IPS DF 6.9 (cell line): ENCODE data around the gene ZNF319.

Source experiments
- DNase-seq: peaks from one replicate; pipeline ENCODE4 v3.0.0-alpha.2; 2013; ENCODE audit warnings: low read depth, low spot score
- H3K27ac ChIP-seq: one replicate; pipeline ENCODE4 v1.5.1; 2013; ENCODE audit warnings: low read length, control low read depth
- H3K27me3 ChIP-seq: 2 replicates; pipeline ENCODE4 v1.6.1; 2013; ENCODE audit warnings: mild to moderate bottlenecking, low read length; ENCODE audit not compliant: control insufficient read depth, insufficient read depth
- H3K36me3 ChIP-seq: 2 replicates; pipeline ENCODE4 v1.6.1; 2013; ENCODE audit warnings: low read length; ENCODE audit not compliant: control insufficient read depth, insufficient read depth
- H3K4me1 ChIP-seq: 2 replicates; pipeline ENCODE4 v1.6.1; 2013; ENCODE audit warnings: low read length; ENCODE audit not compliant: control insufficient read depth, insufficient read depth
- H3K4me3 ChIP-seq: 2 replicates; pipeline ENCODE4 v1.5.1; 2013; ENCODE audit warnings: mild to moderate bottlenecking, low read length
- H3K9me3 ChIP-seq: 2 replicates; pipeline ENCODE4 v1.6.1; 2013; ENCODE audit warnings: low read length, inconsistent platforms; ENCODE audit not compliant: control insufficient read depth, insufficient read depth
- WGBS: extraction: QIAGEN DNeasy Blood & Tissue Kit; methylation state at CpG from one replicate; pipeline ENCODE4 v1.1.7; 2013; ENCODE audit warnings: mixed read lengths, missing lambda C conversion rate; ENCODE audit not compliant: insufficient read length, insufficient coverage; 5-methylcytosine and 5-hydroxymethylcytosine counted together

Gene ZNF319

DNA sequence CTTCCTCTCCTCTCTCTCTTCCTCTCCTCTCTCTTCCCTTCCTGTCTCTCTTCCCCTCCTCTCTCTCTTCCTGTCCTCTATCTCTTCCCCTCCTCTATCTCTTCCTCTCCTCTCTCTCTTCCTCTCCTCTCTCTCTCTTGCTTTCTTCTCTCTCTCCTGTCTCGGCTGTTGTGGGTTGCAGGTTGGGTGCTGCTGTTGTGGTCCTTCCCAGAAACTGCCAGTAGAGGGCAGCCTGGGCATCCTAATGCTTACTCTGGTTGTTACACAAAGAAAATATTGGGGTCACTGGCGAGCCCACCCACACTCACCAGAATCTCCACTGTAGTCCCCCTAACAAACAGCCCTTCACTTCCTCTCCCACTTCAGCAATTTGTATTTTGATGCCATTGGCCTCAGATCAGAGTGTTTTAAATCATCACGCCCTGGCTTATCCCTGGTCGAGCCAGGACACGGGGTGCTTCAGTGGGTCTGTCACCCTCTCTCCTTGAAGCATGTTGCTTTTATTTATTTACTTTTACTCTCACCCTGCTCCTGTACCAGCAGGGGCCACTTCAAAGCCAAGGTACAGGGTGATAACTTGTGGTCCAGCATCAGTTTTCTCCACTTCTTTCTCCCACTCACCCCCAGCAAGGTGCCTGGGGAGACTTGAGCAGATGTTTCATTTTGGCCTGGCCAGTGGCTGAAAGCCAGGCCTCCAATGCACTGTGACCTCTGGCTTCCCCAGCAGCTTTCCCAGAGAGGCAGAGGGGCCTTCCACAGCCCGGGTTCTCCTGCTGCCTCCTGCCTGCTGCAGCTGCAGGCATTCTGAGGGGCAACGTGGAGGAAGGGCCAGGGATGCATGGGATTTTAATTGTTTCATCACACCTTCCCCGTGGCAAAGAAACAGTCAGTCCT lies 20.4 kb upstream of the ZNF319 start:
- no peak overlapping the region for H3K27ac ChIP-seq
- no peaks in the 10 kb centered on the region; the same call in 1 of the 2 replicates for H3K4me1 ChIP-seq
- H3K36me3 ChIP-seq = peaks cover 4% of the 10 kb centered on the region; the same call in 1 of the 2 replicates
- no peak overlapping the region for H3K4me3 ChIP-seq
- no CpG with 5 or more reads among the region's 8 CpGs for WGBS
- H3K9me3 ChIP-seq = no peaks in the 10 kb centered on the region
- no peak for DNase-seq
- H3K27me3 ChIP-seq = no peaks in the 10 kb centered on the region

DNA sequence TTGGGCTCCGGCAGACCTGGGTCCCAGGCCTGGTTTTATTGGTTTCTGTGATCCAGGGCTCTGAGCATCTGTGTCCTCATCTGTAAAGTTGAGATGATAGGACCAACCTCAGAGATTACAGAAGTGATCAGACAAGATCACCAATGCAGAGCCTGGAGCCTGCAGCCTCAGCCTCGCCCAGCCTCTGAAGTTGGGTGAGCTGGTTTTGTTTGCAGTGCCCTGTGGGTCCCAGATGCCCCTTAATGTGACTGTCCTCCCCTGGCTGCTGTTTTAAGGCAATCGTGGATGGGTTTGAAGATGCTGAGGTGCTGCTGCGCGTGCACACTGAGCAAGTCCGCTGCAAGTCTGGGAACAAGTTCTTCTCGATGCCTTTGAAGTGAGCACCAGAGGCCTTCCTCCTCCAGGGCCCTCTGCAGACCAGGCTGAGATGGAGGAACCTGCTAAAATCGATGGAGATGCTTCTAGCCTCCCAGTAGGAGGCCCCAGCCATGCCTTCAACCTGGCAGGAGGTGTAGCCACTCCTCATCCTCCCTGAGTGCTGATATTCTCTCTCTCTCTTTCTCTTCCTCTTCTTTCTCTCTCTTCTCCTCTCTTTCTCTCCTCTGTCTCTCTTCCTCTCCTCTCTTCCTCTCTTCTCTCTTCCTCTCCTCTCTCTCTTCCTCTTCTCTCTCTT lies 19.5 kb upstream of the ZNF319 start:
- H3K4me1 ChIP-seq = no peaks in the 10 kb centered on the region; the same call in 1 of the 2 replicates
- H3K9me3 ChIP-seq = no peaks in the 10 kb centered on the region
- peaks cover 4% of the 10 kb centered on the region; the same call in 1 of the 2 replicates for H3K36me3 ChIP-seq
- no peak overlapping the region for H3K27ac ChIP-seq
- H3K27me3 ChIP-seq = no peaks in the 10 kb centered on the region
- WGBS = no CpG with 5 or more reads among the region's 8 CpGs
- no peak for DNase-seq
- H3K4me3 ChIP-seq = no peak overlapping the region

DNA sequence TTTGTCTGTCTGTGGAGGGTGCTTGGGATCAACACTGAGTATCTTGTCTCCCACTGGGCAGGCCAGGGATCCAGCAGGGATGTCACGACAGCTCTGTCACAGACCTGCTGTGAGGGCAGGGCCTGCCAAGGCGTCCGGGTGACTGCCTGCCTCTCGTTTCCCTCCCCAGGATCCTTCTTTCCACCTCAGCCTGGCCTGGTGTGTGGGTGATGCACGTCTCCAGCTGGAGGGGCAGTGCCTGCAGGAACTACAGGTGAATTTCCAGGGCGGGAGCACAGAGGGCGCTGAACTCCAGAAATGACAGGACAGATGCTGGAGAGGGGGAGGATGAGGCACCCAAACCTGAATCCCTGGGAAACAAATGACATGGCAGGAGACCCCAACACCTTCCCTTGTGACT lies 18.3 kb upstream of the ZNF319 start:
- DNase-seq = no peak
- Histone ChIP-seq H3K4me3 (no peak overlapping the region), H3K27me3 (no peaks in the 10 kb centered on the region), H3K36me3 (peaks cover 4% of the 10 kb centered on the region; the same call in 1 of the 2 replicates), H3K27ac (no peak overlapping the region), H3K4me1 (no peaks in the 10 kb centered on the region; the same call in 1 of the 2 replicates), H3K9me3 (no peaks in the 10 kb centered on the region)
- no CpG with 5 or more reads among the region's 7 CpGs for WGBS

DNA sequence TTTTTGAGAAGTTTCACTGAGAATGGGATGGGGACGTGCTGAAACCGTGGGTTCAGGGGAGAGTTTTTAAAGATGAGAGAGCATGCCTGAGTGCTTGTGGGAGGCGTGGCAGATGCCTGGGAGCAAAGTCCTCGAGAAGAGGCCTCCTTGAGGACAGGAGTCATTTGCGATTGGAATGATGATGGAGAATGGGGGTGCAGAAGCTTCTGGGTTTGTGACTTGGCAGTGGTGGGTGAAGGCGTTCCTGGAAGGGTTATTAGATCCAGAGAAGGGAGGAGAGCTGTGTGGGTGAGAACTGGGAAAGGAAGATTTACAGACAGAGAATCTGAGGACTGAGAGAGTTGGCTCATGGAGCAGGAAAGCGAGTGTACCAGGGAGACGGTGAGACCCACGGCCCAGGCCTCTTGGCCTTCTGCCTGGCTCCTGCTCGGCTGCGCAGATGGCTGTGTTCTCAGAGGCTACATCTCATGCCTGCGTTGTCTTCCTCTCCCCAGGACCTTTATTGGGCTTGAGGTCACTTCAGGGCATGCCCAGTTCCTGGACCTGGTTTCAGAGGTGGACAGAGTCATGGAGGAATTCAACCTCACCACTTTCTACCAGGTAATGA lies 16.5 kb upstream of the ZNF319 start:
- no peak overlapping the region for H3K27ac ChIP-seq
- H3K4me3 ChIP-seq = no peak overlapping the region
- H3K4me1 ChIP-seq = no peaks in the 10 kb centered on the region
- peaks cover 4% of the 10 kb centered on the region; the same call in 1 of the 2 replicates for H3K36me3 ChIP-seq
- H3K27me3 ChIP-seq = no peaks in the 10 kb centered on the region
- WGBS = no CpG with 5 or more reads among the region's 12 CpGs
- no peak for DNase-seq
- H3K9me3 ChIP-seq = no peaks in the 10 kb centered on the region

DNA sequence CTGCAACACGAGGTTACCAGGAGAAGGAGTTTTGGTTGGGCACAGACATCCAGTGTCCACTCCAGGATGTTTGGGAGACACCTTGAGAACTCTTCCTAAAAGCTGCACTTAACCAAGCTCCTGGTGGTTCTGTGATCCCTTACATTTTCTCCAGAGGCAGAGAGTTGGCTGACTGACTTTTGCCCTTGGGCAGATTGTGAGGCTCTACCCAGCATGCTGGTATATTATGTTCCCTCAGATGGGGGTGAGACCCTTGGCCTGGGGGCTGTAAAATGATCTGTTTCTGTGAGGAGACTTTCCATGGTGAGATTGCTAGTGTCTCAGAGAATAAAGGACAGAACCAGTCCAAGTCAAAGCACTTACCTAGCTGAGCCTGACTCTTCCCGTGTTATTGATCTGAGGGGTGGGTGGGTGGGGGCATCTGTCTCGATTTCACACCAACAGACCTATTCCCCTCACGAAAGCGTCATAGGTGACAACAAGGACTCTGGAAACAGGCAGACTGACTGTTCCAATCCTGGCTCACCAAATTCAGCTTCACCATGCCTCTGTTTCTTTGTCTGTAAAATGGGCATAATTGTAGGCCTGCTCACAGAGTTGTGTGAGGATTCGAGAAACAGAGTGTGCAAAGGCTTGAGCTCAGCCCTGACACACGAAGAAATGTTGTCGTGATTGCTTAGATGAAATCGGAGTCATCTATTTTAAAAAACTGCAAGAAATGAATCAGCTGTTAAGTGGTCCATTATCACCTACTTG lies 12.9 kb upstream of the ZNF319 start:
- Histone ChIP-seq H3K36me3 (peaks cover 6% of the 10 kb centered on the region; the same call in 1 of the 2 replicates), H3K27ac (no peak overlapping the region), H3K27me3 (no peaks in the 10 kb centered on the region), H3K4me3 (no peak overlapping the region), H3K9me3 (peaks cover 2% of the 10 kb centered on the region; the same call in 1 of the 2 replicates), H3K4me1 (peaks cover 3% of the 10 kb centered on the region; the same call in 1 of the 2 replicates)
- DNase-seq = no peak
- no CpG with 5 or more reads among the region's 9 CpGs for WGBS

DNA sequence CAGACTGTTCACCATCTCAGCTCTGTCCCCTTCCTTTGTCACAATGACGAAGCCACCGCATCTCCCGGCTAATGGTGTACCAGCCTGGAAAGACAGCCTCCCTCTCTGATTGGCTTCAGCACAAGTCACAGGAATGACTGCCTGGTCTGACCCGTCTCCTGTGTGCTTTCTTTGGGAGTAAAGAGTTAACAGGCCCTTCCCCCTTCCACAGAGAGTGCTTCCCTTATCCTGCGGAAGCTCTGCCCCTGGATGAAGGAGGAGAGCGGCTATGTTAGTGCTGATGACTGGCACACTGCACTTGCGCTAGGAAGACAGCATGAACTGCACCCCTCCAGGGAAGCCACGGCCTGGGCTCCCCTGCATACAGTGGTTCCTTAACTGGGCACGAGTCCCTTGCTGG lies 12.0 kb upstream of the ZNF319 start:
- Histone ChIP-seq H3K27me3 (no peaks in the 10 kb centered on the region), H3K4me1 (peaks cover 3% of the 10 kb centered on the region; the same call in 1 of the 2 replicates), H3K27ac (no peak overlapping the region), H3K4me3 (no peak overlapping the region), H3K36me3 (peaks cover 6% of the 10 kb centered on the region; the same call in 1 of the 2 replicates), H3K9me3 (peaks cover 2% of the 10 kb centered on the region; the same call in 1 of the 2 replicates)
- DNase-seq = no peak
- no CpG with 5 or more reads among the region's 9 CpGs for WGBS

DNA sequence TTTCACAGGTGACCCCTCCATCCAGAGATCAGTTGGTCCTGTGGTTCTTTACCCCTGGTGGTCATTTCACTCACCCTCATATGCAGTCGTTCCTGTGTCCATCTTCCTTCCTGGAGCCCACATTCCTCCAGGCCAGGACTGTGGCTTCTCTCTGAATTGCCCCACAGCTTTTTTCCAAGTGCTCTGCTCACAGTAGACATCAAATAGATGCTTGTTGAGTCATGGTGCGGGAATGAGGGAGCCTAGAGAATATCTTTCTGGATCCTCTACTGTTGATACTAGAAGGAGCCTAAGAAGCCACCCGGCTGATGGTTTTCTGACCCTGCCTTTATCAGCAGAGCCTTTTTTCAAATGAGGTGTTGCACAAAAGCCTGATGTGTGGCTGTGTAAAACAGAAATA lies 11.2 kb upstream of the ZNF319 start:
- DNase-seq = no peak
- peaks cover 3% of the 10 kb centered on the region; the same call in 1 of the 2 replicates for H3K4me1 ChIP-seq
- H3K36me3 ChIP-seq = peaks cover 6% of the 10 kb centered on the region; the same call in 1 of the 2 replicates
- no peaks in the 10 kb centered on the region for H3K27me3 ChIP-seq
- H3K27ac ChIP-seq = no peak overlapping the region
- H3K4me3 ChIP-seq = no peak overlapping the region
- H3K9me3 ChIP-seq = peaks cover 2% of the 10 kb centered on the region; the same call in 1 of the 2 replicates
- no CpG with 5 or more reads among the region's 3 CpGs for WGBS

DNA sequence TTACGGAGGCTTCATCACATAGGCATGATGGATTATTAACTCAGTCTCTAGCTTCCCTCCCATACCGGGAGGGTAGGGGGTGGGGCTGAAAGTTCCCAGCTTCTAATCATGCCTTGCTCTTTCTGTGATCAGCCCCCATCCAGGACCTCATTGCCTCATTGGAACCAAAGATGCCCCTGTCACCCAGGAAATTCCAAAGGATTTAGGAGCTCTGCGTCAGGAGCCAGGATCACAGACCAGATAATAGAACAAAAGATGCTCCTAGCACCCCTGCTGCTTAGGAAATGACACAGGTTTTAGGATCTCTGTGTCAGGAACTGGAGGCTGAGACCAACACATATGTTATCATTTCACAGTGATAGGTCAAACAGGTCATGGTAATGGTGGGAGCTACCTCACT lies 10.4 kb upstream of the ZNF319 start:
- DNase-seq = no peak
- no peak overlapping the region for H3K4me3 ChIP-seq
- WGBS = no CpG with 5 or more reads among the region's 3 CpGs
- no peak overlapping the region for H3K27ac ChIP-seq
- no peaks in the 10 kb centered on the region for H3K27me3 ChIP-seq
- peaks cover 6% of the 10 kb centered on the region; the same call in 1 of the 2 replicates for H3K36me3 ChIP-seq
- peaks cover 2% of the 10 kb centered on the region; the same call in 1 of the 2 replicates for H3K9me3 ChIP-seq
- H3K4me1 ChIP-seq = peaks cover 3% of the 10 kb centered on the region; the same call in 1 of the 2 replicates

DNA sequence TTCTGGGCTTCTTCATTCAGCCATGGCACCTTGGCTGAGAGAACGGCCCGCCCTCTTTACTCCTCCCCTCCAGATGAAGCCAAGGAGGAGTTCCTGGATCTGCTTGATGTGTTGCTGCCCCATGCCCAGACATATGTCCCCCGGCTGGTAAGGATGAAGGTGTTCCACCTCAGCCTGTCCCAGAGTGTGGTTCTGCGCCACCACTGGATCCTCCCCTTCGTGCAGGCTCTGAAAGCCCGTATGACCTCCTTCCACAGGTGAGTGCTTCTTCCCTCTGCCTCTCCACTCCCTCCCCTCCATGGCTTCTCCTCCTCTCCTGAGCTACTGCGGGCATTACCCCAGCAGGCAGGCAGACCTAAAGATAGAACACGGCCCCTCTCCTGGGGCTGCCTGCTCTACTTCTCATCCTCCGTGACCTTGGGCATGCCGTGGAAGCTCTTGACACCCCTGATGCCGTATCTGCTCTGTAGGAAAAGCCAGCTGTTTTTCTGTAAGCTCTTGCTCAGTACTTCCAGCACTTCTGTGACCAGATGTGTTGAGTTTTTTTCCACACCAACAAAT lies 9.5 kb upstream of the ZNF319 start:
- peaks cover 2% of the 10 kb centered on the region; the same call in 1 of the 2 replicates for H3K9me3 ChIP-seq
- WGBS = no CpG with 5 or more reads among the region's 11 CpGs
- no peak for DNase-seq
- no peaks in the 10 kb centered on the region for H3K27me3 ChIP-seq
- peaks cover 6% of the 10 kb centered on the region; the same call in 1 of the 2 replicates for H3K36me3 ChIP-seq
- H3K4me3 ChIP-seq = no peak overlapping the region
- no peak overlapping the region for H3K27ac ChIP-seq
- H3K4me1 ChIP-seq = peaks cover 3% of the 10 kb centered on the region; the same call in 1 of the 2 replicates
